GM23248 (cell line): ENCODE results near the gene SND1. TPM values are rescaled to one million over a fixed set of nuclear protein-coding genes. Genes with fewer than 3 reads are reported as not detected.

ENCODE experiments used
- DNase-seq: peaks from one replicate; pipeline ENCODE4 v3.0.0-alpha.2; 2015
- H2AFZ ChIP-seq: fragments of 200-600 bp; sonication (generic); 2 replicates; pipeline ENCODE4 v1.6.1; 2016; ENCODE audit warnings: antibody characterized with exemption
- H3F3A ChIP-seq: fragments of 200-600 bp; sonication (generic); 2 replicates; pipeline ENCODE4 v1.6.1; 2016; ENCODE audit warnings: mild to moderate bottlenecking, antibody characterized with exemption, mixed run types; ENCODE audit not compliant: insufficient read depth
- H3K27ac ChIP-seq: fragments of 200-600 bp; sonication (generic); 2 replicates; pipeline ENCODE4 v1.5.1; 2016; ENCODE audit warnings: mild to moderate bottlenecking
- H3K27me3 ChIP-seq: fragments of 200-600 bp; sonication (generic); replicated peaks from 2 replicates; pipeline ENCODE4 v1.6.1; 2016; ENCODE audit warnings: mild to moderate bottlenecking; ENCODE audit not compliant: insufficient read depth
- H3K36me3 ChIP-seq: fragments of 200-600 bp; sonication (generic); 2 replicates; pipeline ENCODE4 v1.6.1; 2016; ENCODE audit warnings: low read depth, mild to moderate bottlenecking
- H3K4me1 ChIP-seq: fragments of 200-600 bp; sonication (generic); 2 replicates; pipeline ENCODE4 v1.6.1; 2016; ENCODE audit warnings: mild to moderate bottlenecking; ENCODE audit not compliant: insufficient read depth
- H3K4me2 ChIP-seq: fragments of 200-600 bp; sonication (generic); one replicate; pipeline ENCODE4 v1.6.1; 2016; ENCODE audit warnings: mild to moderate bottlenecking; ENCODE audit not compliant: unreplicated experiment
- H3K4me3 ChIP-seq: fragments of 200-600 bp; sonication (generic); 2 replicates; pipeline ENCODE4 v1.5.1; 2016; ENCODE audit warnings: mild to moderate bottlenecking
- H3K79me2 ChIP-seq: fragments of 200-600 bp; sonication (generic); 2 replicates; pipeline ENCODE4 v1.6.1; 2016; ENCODE audit warnings: mild to moderate bottlenecking; ENCODE audit not compliant: insufficient read depth
- H3K9ac ChIP-seq: fragments of 200-600 bp; sonication (generic); 2 replicates; pipeline ENCODE4 v1.6.1; 2016; ENCODE audit warnings: mild to moderate bottlenecking
- H3K9me2 ChIP-seq: fragments of 200-600 bp; sonication (generic); 2 replicates; pipeline ENCODE4 v1.6.1; 2016; ENCODE audit warnings: mixed run types, mild to moderate bottlenecking, moderate library complexity; ENCODE audit not compliant: insufficient read depth
- H3K9me3 ChIP-seq: fragments of 200-600 bp; sonication (generic); one replicate; pipeline ENCODE4 v1.6.1; 2017; ENCODE audit warnings: low read depth
- H4K20me1 ChIP-seq: fragments of 200-600 bp; sonication (generic); 2 replicates; pipeline ENCODE4 v1.6.0; 2016; ENCODE audit not compliant: insufficient read depth
- EZH2 ChIP-seq: fragments of 200-600 bp; sonication (generic); IDR thresholded peaks from 2 replicates; pipeline ENCODE4 v1.6.1; 2018; ENCODE audit warnings: antibody characterized with exemption, mild to moderate bottlenecking; ENCODE audit not compliant: insufficient read depth, poor library complexity, severe bottlenecking
- EZH2phosphoT487 ChIP-seq: fragments of 200-600 bp; sonication (generic); IDR thresholded peaks from 2 replicates; pipeline ENCODE4 v1.6.1; 2018; ENCODE audit warnings: antibody characterized with exemption, moderate library complexity, mild to moderate bottlenecking, low read depth; ENCODE audit not compliant: insufficient read depth
- WGBS, 2 experiments: methylation state at CpG; one replicate each; pipeline ENCODE4 v1.1.6; 2015 to 2017; ENCODE audit warnings: low lambda C conversion rate in 2 of 2, low coverage in 1 of 2; ENCODE audit errors: missing lambda C conversion rate in 2 of 2; 5-methylcytosine and 5-hydroxymethylcytosine counted together
- in situ Hi-C: fragments of 300-500 bp; cut with MboI; formaldehyde crosslinking; loops from 2 replicates; pipeline ENCODE4 v1.15.0; 2020
- polyA plus RNA-seq: library from polyadenylated mRNA; unstranded; fragments of >200 nt; fragmentation: Nextera tagmentation; extraction: Ambion mirVana; gene quantifications from 2 replicates; pipeline ENCODE4 v1.2.1, GENCODE V29; 2016
- total RNA-seq: library from RNA; depleted of rRNA; stranded (reverse); fragments of >200 nt; shearing (Covaris generic); gene quantifications from 2 replicates; pipeline ENCODE4 v1.2.3, GENCODE V29; 2014

The SND1 gene
- total and polyA plus RNA-seq, 2 experiments from 2014 or later = 128 to 184 TPM

- Histone ChIP-seq H3K27ac (no peak overlapping the region), H3K9ac (no peak overlapping the region), H3F3A (peaks cover 3% of the 10 kb centered on the region; the same call in 1 of the 2 replicates), H3K4me3 (no peak overlapping the region), H2AFZ (no peak overlapping the region), H3K9me3 (no peaks in the 10 kb centered on the region), H3K79me2 (no peaks in the 10 kb centered on the region), H3K27me3 (no peaks in the 10 kb centered on the region), H3K9me2 (no peaks in the 10 kb centered on the region), H3K4me1 (no peaks in the 10 kb centered on the region), H4K20me1 (no peaks in the 10 kb centered on the region), H3K36me3 (peaks cover 2% of the 10 kb centered on the region; the same call in 1 of the 2 replicates), H3K4me2 (no peak overlapping the region)
- no peak for DNase-seq
- TF ChIP-seq EZH2 (no peak), EZH2phosphoT487 (no peak)
- in situ Hi-C loops = no loop called here
- WGBS, 2 experiments = 92 to 93% methylated on average over 8 of the region's 8 CpGs
Observed at GRCh38 chr7:128094686-128095085, 442.7 kb downstream of the SND1 start.

GRCh38 chr7:128097211-128097731 is 445.3 kb downstream of the SND1 start:
- no peak overlapping the region for H3K9ac ChIP-seq
- no peak overlapping the region for H3K4me3 ChIP-seq
- no peaks in the 10 kb centered on the region for H3K9me3 ChIP-seq
- H3K27me3 ChIP-seq = no peaks in the 10 kb centered on the region
- no peak for TF ChIP-seq EZH2
- no peak for TF ChIP-seq EZH2phosphoT487
- H4K20me1 ChIP-seq = no peaks in the 10 kb centered on the region
- peaks cover 2% of the 10 kb centered on the region; the same call in 1 of the 2 replicates for H3K36me3 ChIP-seq
- H3K27ac ChIP-seq = no peak overlapping the region
- peaks cover 4% of the 10 kb centered on the region; the same call in 1 of the 2 replicates for H3F3A ChIP-seq
- in situ Hi-C loops = no loop called here
- no peaks in the 10 kb centered on the region for H3K9me2 ChIP-seq
- no peaks in the 10 kb centered on the region for H3K4me1 ChIP-seq
- DNase-seq = no peak
- no peaks in the 10 kb centered on the region for H3K79me2 ChIP-seq
- no peak overlapping the region for H2AFZ ChIP-seq
- 83 to 87% methylated on average over 7 of the region's 7 CpGs for WGBS, 2 experiments
- H3K4me2 ChIP-seq = no peak overlapping the region

- H3K9ac ChIP-seq = no peak overlapping the region
- no peak overlapping the region for H2AFZ ChIP-seq
Observed at GRCh38 chr7:128098629-128099028, 446.6 kb downstream of the SND1 start.

GRCh38 chr7:128099204-128099671 is 447.2 kb downstream of the SND1 start:
- no peaks in the 10 kb centered on the region for H4K20me1 ChIP-seq
- WGBS, 2 experiments = 87 to 91% methylated on average over 5 of the region's 5 CpGs

More at GRCh38 chr7:128098629-128099028, 446.6 kb downstream of the SND1 start:
- peaks cover 4% of the 10 kb centered on the region; the same call in 1 of the 2 replicates for H3F3A ChIP-seq
- no peaks in the 10 kb centered on the region for H3K9me2 ChIP-seq
- H3K4me1 ChIP-seq = no peaks in the 10 kb centered on the region
- no peak for DNase-seq
- 98 to 99% methylated on average over 5 of the region's 5 CpGs for WGBS, 2 experiments
- no peaks in the 10 kb centered on the region for H4K20me1 ChIP-seq
- H3K36me3 ChIP-seq = peaks cover 2% of the 10 kb centered on the region; the same call in 1 of the 2 replicates
- H3K79me2 ChIP-seq = no peaks in the 10 kb centered on the region
- no peak overlapping the region for H3K4me3 ChIP-seq
- H3K4me2 ChIP-seq = no peak overlapping the region
- H3K9me3 ChIP-seq = no peaks in the 10 kb centered on the region
- H3K27me3 ChIP-seq = no peaks in the 10 kb centered on the region
- H3K27ac ChIP-seq = no peak overlapping the region
- in situ Hi-C loops = no loop called here
- no peak for TF ChIP-seq EZH2phosphoT487
- no peak for TF ChIP-seq EZH2

More at GRCh38 chr7:128099204-128099671, 447.2 kb downstream of the SND1 start:
- TF ChIP-seq EZH2 (no peak), EZH2phosphoT487 (no peak)
- peaks cover 4% of the 10 kb centered on the region; the same call in 1 of the 2 replicates for H3F3A ChIP-seq
- H2AFZ ChIP-seq = no peak overlapping the region
- 0 out of 2 replicates have a peak, but pooled peaks cover 2% of the 10 kb centered on the region for H3K36me3 ChIP-seq
- in situ Hi-C loops = no loop called here
- no peak overlapping the region for H3K4me3 ChIP-seq
- H3K9me3 ChIP-seq = no peaks in the 10 kb centered on the region
- H3K4me2 ChIP-seq = no peak overlapping the region
- no peaks in the 10 kb centered on the region for H3K4me1 ChIP-seq
- H3K27me3 ChIP-seq = no peaks in the 10 kb centered on the region
- H3K9ac ChIP-seq = no peak overlapping the region
- H3K27ac ChIP-seq = no peak overlapping the region
- H3K9me2 ChIP-seq = no peaks in the 10 kb centered on the region
- DNase-seq = peak; percentile 71
- H3K79me2 ChIP-seq = no peaks in the 10 kb centered on the region
